ENCODE results near the gene C2CD4C.

The C2CD4C gene, protein sequence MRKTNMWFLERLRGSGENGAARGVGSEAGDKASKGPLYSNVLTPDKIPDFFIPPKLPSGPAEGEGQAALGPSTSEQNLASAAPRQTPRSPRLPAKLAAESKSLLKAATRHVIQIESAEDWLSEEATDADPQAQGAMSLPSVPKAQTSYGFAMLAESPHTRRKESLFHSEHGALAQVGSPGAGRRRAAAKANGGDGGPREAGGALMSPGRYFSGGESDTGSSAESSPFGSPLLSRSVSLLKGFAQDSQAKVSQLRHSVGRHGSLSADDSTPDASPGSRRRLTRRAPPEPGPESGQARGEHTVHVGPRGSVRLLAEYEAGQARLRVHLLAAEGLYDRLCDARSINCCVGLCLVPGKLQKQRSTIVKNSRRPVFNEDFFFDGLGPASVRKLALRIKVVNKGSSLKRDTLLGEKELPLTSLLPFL

DNA sequence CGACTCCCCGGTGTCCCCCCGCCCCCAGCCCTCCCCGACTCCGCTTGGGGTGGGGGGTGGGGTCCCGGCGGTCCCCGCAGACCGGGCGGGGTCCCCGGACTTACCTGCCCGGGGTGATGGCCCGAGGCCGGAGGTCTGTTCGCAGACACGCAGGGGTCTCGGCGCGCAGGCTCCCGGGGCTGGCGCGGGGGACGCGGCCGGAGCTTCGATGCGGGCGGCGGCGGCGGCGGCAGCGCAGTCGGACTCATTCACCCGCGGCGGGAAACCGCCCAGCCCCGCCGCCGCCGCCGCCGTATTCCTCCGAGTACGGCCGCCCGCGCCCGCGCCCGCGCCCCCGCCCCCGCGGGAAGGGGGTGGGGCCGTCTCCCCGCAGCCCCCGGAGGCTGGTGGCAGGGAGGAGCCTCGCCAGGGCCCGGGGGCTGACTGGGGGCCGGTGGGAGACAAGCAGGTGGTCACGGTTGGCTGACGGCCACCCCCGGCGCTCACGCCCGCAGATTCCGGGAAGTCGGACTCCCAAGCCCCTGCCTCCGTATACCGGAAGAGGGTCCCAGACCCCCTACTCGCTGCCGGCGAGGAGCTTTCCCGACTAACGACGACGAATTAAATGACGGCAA is at the start of gene C2CD4C:
TSS of gene C2CD4C (minus strand) at position 246 of the 614 bp plus-strand sequence. CDS start 786 bp downstream, outside the sequence.
- Histone ChIP-seq H3K4me1 (ENCODE audit: insufficient read depth, poor library complexity, severe bottlenecking) (no peaks in the 10 kb centered on the region), H3K36me3 (ENCODE audit: low read depth) (no peaks in the 10 kb centered on the region), H3K27ac (ENCODE audit: poor library complexity, severe bottlenecking) (no peak within 1 kb of the TSS), H3K27me3 (ENCODE audit: insufficient read depth, poor library complexity, severe bottlenecking) (peaks cover 13% of the 10 kb centered on the region), H3K9me3 (ENCODE audit: severe bottlenecking) (no peaks in the 10 kb centered on the region), H3K4me3 (ENCODE audit: severe bottlenecking) (peak within 1 kb of the TSS; percentile 33)
- DNase-seq (ENCODE audit: low spot score) (no peak), ATAC-seq (ENCODE audit: low read depth) (no peak)
- TF ChIP-seq, protein P1, sequence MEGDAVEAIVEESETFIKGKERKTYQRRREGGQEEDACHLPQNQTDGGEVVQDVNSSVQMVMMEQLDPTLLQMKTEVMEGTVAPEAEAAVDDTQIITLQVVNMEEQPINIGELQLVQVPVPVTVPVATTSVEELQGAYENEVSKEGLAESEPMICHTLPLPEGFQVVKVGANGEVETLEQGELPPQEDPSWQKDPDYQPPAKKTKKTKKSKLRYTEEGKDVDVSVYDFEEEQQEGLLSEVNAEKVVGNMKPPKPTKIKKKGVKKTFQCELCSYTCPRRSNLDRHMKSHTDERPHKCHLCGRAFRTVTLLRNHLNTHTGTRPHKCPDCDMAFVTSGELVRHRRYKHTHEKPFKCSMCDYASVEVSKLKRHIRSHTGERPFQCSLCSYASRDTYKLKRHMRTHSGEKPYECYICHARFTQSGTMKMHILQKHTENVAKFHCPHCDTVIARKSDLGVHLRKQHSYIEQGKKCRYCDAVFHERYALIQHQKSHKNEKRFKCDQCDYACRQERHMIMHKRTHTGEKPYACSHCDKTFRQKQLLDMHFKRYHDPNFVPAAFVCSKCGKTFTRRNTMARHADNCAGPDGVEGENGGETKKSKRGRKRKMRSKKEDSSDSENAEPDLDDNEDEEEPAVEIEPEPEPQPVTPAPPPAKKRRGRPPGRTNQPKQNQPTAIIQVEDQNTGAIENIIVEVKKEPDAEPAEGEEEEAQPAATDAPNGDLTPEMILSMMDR (IDR thresholded peaks at IDR 0.05; ENCODE audit: poor library complexity, severe bottlenecking) = no peak

DNA sequence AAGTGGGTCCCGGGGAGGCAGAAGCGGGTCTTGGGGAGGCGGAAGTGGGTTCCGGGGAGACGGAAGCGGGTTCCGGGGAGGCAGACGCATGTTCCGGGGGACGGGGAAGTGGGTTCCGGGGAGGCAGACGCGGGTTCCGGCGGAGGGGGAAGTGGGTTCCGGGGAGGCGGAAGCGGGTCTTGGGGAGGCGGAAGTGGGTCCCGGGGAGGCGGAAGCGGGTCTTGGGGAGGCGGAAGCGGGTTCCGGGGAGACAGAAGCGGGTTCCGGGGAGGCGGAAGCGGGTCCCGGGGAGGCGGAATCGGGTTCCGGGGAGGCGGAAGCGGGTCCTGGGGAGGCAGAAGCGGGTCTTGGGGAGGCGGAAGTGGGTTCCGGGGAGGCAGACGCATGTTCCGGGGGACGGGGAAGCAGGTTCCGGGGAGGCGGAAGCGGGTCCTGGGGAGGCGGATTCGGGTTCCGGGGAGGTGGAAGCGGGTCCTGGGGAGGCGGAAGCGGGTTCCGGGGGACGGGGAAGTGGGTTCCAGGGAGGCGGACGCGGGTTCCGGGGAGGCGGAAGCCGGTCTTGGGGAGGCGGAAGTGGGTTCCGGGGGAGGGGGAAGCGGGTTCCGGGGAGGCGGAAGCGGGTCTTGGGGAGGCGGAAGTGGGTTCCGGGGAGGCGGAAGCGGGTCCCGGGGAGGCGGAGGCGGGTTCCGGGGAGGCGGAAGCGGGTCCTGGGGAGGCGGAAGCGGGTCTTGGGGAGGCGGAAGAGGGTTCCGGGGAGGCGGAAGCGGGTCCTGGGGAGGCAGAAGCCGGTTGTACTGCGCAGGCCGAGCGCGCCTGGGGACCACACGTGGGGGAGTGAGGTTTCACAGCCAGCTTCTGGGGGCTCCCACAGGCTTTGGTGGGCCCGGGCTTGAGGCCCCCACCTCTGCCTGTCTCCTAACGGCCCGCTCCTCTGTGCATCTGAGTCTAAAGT is 49.4 kb upstream of the C2CD4C start:
- ATAC-seq (ENCODE audit: low read depth) = no peak

DNA sequence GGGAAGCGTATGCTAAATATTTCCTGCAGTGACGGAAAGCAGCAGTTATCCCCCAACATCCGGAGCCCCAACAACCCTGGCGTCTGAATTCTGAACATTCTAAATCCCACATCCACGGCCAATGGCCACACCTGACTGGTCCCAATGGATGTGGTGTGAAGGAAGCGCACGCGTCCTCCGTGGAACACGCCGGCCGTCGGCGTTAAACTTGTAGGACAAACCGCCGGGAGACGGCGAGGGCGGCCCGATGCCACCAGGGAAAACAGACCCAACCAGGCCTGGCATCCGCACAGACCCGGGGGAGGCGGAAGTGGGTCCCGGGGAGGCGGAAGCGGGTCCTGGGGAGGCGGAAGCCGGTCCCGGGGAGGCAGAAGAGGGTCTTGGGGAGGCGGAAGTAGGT is 48.7 kb upstream of the C2CD4C start:
- Histone ChIP-seq H3K9me3 (ENCODE audit: severe bottlenecking) (no peaks in the 10 kb centered on the region), H3K4me1 (ENCODE audit: insufficient read depth, poor library complexity, severe bottlenecking) (no peaks in the 10 kb centered on the region), H3K36me3 (ENCODE audit: low read depth) (no peaks in the 10 kb centered on the region), H3K4me3 (ENCODE audit: severe bottlenecking) (no peak overlapping the region), H3K27me3 (ENCODE audit: insufficient read depth, poor library complexity, severe bottlenecking) (peaks cover 14% of the 10 kb centered on the region), H3K27ac (ENCODE audit: poor library complexity, severe bottlenecking) (no peak overlapping the region)
- ATAC-seq (ENCODE audit: low read depth) (no peak), DNase-seq (ENCODE audit: low spot score) (no peak)
- TF ChIP-seq, protein P1 (IDR thresholded peaks at IDR 0.05; ENCODE audit: poor library complexity, severe bottlenecking) = no peak

More for the DNA sequence above, 49.4 kb upstream of the C2CD4C start:
- Histone ChIP-seq H3K4me3 (ENCODE audit: severe bottlenecking) (no peak overlapping the region), H3K36me3 (ENCODE audit: low read depth) (no peaks in the 10 kb centered on the region), H3K4me1 (ENCODE audit: insufficient read depth, poor library complexity, severe bottlenecking) (no peaks in the 10 kb centered on the region), H3K27ac (ENCODE audit: poor library complexity, severe bottlenecking) (no peak overlapping the region), H3K27me3 (ENCODE audit: insufficient read depth, poor library complexity, severe bottlenecking) (peaks cover 14% of the 10 kb centered on the region), H3K9me3 (ENCODE audit: severe bottlenecking) (no peaks in the 10 kb centered on the region)
- DNase-seq (ENCODE audit: low spot score) = no peak
- TF ChIP-seq, protein P1 (IDR thresholded peaks at IDR 0.05; ENCODE audit: poor library complexity, severe bottlenecking) = no peak

DNA sequence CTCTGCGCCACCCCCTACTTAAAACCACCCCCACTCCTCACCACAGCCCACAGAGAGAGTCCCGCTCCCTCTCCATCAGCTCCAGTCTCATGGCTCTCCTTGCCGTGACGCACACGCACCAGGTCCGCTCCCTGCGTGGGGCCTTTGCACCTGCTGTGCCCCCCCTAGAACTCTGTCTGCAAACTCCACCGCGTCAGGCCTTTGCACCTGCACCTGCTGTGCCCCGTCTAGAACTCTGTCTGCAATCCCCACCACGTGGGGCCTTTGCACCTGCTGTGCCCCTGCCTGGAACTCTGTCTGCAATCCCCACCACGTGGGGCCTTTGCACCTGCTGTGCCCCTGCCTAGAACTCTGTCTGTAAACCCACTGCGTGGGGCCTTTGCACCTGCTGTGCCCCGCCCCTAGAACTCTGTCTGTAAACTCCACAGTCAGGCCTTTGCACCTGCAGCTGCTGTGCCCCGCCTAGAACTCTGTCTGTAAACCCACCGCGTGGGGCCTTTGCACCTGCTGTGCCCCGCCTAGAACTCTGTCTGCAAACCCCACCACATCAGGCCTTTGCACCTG is 47.7 kb upstream of the C2CD4C start:
- H3K36me3 ChIP-seq (ENCODE audit: low read depth) = no peaks in the 10 kb centered on the region
- H3K9me3 ChIP-seq (ENCODE audit: severe bottlenecking) = no peaks in the 10 kb centered on the region

More for the DNA sequence above, 47.7 kb upstream of the C2CD4C start:
- peaks cover 6% of the 10 kb centered on the region for H3K27me3 ChIP-seq (ENCODE audit: insufficient read depth, poor library complexity, severe bottlenecking)
- TF ChIP-seq, protein P1 (IDR thresholded peaks at IDR 0.05; ENCODE audit: poor library complexity, severe bottlenecking) = no peak
- no peaks in the 10 kb centered on the region for H3K4me1 ChIP-seq (ENCODE audit: insufficient read depth, poor library complexity, severe bottlenecking)
- no peak overlapping the region for H3K4me3 ChIP-seq (ENCODE audit: severe bottlenecking)
- ATAC-seq (ENCODE audit: low read depth) (no peak), DNase-seq (ENCODE audit: low spot score) (no peak)
- no peak overlapping the region for H3K27ac ChIP-seq (ENCODE audit: poor library complexity, severe bottlenecking)
